ENCODE measurements around the gene RELN. TPM values are rescaled to one million over a fixed set of nuclear protein-coding genes. Genes with fewer than 3 reads are reported as not detected.

The RELN gene
- total and polyA plus RNA-seq, 2 donors (not counting 1 experiment from before 2014, with no cell fraction given), result not detected

- Histone ChIP-seq H3K9ac (ENCODE audit: low read length) (no peak overlapping the region), H4K20me1 (ENCODE audit: control insufficient read depth, insufficient read depth, low read length, poor library complexity, severe bottlenecking) (no peaks in the 10 kb centered on the region), H3K27me3 (replicated peaks in 1 of 4; ENCODE audit: control extremely low read depth in 1 of 4, control insufficient read depth in 3 of 4, insufficient read depth in 4 of 4, low read length in 3 of 4) (no peaks in the 10 kb centered on the region), H3K36me3 (replicated peaks in 1 of 2; ENCODE audit: control extremely low read depth in 1 of 2, control insufficient read depth in 1 of 2, extremely low read depth in 1 of 2, insufficient read depth in 2 of 2, low read length in 1 of 2) (no peaks in the 10 kb centered on the region), H3K4me1 (ENCODE audit: control insufficient read depth in 2 of 2, insufficient read depth in 2 of 2, low read length in 2 of 2) (no peaks in the 10 kb centered on the region), H3K4me3 (ENCODE audit: control extremely low read depth in 1 of 5, extremely low read depth in 1 of 5, insufficient read depth in 1 of 5, low read depth in 2 of 5, low read length in 4 of 5) (no peak overlapping the region), H3K9me3 (ENCODE audit: control extremely low read depth in 1 of 3, control insufficient read depth in 2 of 3, insufficient read depth in 1 of 3, low read length in 2 of 3) (no peaks in the 10 kb centered on the region), H2AFZ (ENCODE audit: insufficient read depth, low read depth, low read length, poor library complexity, severe bottlenecking) (no peak overlapping the region), H3K27ac (ENCODE audit: low read length in 2 of 2) (no peak overlapping the region), H3K79me2 (ENCODE audit: control insufficient read depth, insufficient read depth, low read length) (no peaks in the 10 kb centered on the region), H3K4me2 (replicated peaks; ENCODE audit: low read depth, low read length, poor library complexity, severe bottlenecking) (no peak overlapping the region)
- ChIA-PET CTCF (no interaction called here), POLR2A (no interaction called here)
- Mint-ChIP-seq H3K4me3 (no peak overlapping the region), H3K27me3 (no peaks in the 10 kb centered on the region), H3K4me1 (no peaks in the 10 kb centered on the region), H3K27ac (no peak overlapping the region), H3K9me3 (ENCODE audit: insufficient read depth) (no peaks in the 10 kb centered on the region)
- DNase-seq (no peak), ATAC-seq (ENCODE audit: low read depth) (no peak)
- intact Hi-C loops (cut with micrococcal nuclease), result no loop called here
- TF ChIP-seq EZH2 (IDR thresholded peaks at IDR 0.05; ENCODE audit: borderline replicate concordance, insufficient read depth, low read depth, low read length, poor library complexity, severe bottlenecking) (no peak), CTCF (IDR thresholded peaks at IDR 0.05) (no peak)
- 95% methylated on average over 3 of the region's 5 CpGs for WGBS (ENCODE audit: insufficient coverage)
Observed at GRCh38 chr7:103865442-103865841, 124.0 kb downstream of the RELN start.

DNA sequence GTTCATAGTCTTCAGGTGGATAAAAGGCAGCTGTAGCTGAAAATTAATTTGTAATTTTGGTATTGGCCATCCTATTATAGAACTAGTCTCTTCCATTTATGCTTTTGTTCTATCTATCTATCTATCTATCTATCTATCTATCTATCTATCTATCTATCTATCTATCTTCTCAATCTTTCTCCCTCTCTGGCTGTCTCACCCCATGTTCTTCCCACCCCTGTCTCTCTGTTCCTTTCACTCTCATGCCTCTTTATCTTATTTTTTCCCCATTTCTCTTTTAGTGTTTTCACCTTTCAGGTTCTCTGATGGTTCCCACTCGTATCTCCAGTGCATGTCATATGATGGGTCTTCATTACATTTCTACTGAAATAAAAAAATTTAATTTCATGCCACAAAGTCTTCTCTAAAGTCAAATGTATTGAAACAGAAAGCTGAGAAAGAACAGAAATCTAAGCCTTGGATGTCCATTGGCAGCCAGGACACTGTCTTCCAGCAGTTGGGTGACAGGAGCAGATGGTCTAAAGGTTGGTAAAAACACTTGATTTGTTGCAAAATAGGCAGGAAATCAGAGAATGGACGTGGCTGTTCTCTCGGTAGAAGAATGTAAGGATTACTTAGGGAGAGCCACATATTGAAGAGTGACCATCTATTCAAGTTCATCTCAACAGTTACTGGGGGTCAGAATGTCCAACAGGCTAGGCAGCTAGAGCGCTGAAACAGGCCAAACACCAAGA, 127.0 kb downstream of the RELN start:
- CTCF ChIA-PET, result no interaction called here
- no peaks in the 10 kb centered on the region for H3K27me3 ChIP-seq (replicated peaks in 1 of 4; ENCODE audit: control extremely low read depth in 1 of 4, control insufficient read depth in 3 of 4, insufficient read depth in 4 of 4, low read length in 3 of 4)
- POLR2A ChIA-PET, result no interaction called here
- no peaks in the 10 kb centered on the region for H3K4me1 ChIP-seq (ENCODE audit: control insufficient read depth in 2 of 2, insufficient read depth in 2 of 2, low read length in 2 of 2)
- H3K27ac ChIP-seq (ENCODE audit: low read length in 2 of 2), result no peak overlapping the region
- H3K9me3 Mint-ChIP-seq (ENCODE audit: insufficient read depth), result no peaks in the 10 kb centered on the region
- H4K20me1 ChIP-seq (ENCODE audit: control insufficient read depth, insufficient read depth, low read length, poor library complexity, severe bottlenecking), result no peaks in the 10 kb centered on the region
- 80% methylated on average over 2 of the region's 4 CpGs for WGBS (ENCODE audit: insufficient coverage)
- ATAC-seq (ENCODE audit: low read depth), result no peak
- H3K36me3 ChIP-seq (replicated peaks in 1 of 2; ENCODE audit: control extremely low read depth in 1 of 2, control insufficient read depth in 1 of 2, extremely low read depth in 1 of 2, insufficient read depth in 2 of 2, low read length in 1 of 2), result no peaks in the 10 kb centered on the region
- H2AFZ ChIP-seq (ENCODE audit: insufficient read depth, low read depth, low read length, poor library complexity, severe bottlenecking), result no peak overlapping the region
- H3K4me1 Mint-ChIP-seq, result no peaks in the 10 kb centered on the region
- no peak overlapping the region for H3K4me2 ChIP-seq (replicated peaks; ENCODE audit: low read depth, low read length, poor library complexity, severe bottlenecking)
- no peak overlapping the region for H3K27ac Mint-ChIP-seq
- no peak overlapping the region for H3K9ac ChIP-seq (ENCODE audit: low read length)
- no peaks in the 10 kb centered on the region for H3K79me2 ChIP-seq (ENCODE audit: control insufficient read depth, insufficient read depth, low read length)
- H3K4me3 ChIP-seq (ENCODE audit: control extremely low read depth in 1 of 5, extremely low read depth in 1 of 5, insufficient read depth in 1 of 5, low read depth in 2 of 5, low read length in 4 of 5), result no peak overlapping the region
- no peak for DNase-seq
- no peaks in the 10 kb centered on the region for H3K9me3 ChIP-seq (ENCODE audit: control extremely low read depth in 1 of 3, control insufficient read depth in 2 of 3, insufficient read depth in 1 of 3, low read length in 2 of 3)
- intact Hi-C loops (cut with micrococcal nuclease), result no loop called here
- TF ChIP-seq CTCF (IDR thresholded peaks at IDR 0.05), result no peak
- no peak for TF ChIP-seq EZH2 (IDR thresholded peaks at IDR 0.05; ENCODE audit: borderline replicate concordance, insufficient read depth, low read depth, low read length, poor library complexity, severe bottlenecking)
- no peak overlapping the region for H3K4me3 Mint-ChIP-seq
- H3K27me3 Mint-ChIP-seq, result peaks cover 4% of the 10 kb centered on the region

Measured in B cell (primary cell).